ENCODE data around the gene NLRC5.

DNA sequence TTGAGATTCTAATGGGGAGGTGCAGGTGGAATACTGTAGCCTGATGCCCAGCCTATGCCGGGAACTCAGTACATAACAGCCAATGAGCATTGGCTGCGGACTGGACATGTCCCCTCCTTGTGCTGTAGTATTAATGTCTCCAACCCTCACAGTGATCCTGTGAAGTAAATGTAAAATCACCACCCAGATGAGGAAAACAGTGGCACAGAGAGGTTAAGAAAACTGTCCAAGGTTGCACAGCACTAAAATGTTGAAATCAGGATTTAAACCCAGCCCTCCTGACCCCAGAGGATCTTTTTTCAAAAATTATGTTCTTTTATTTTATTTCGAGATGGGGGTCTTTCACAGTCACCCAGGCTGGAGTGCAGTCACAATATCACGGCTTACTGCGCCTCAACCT is 7.9 kb downstream of the NLRC5 start:
- TF ChIP-seq EZH2 (optimal IDR thresholded peaks at IDR 0.05; ENCODE audit: low read depth, low read length) (no peak), CTCF (IDR thresholded peaks at IDR 0.05; ENCODE audit: low read length) (no peak), EZH2phosphoT487 (IDR thresholded peaks at IDR 0.05; ENCODE audit: low read length) (no peak)
